HCT116 (cell line): ENCODE data around the gene MYOF. TPM values are rescaled to one million over a fixed set of nuclear protein-coding genes. Genes with fewer than 3 reads are reported as not detected.

ENCODE experiments used
- ATAC-seq: fragments of 200-7000 bp; cut with Tn5 transposase; 2 replicates; pipeline ENCODE4 v1.9.1; 2020; ENCODE audit warnings: mild to moderate bottlenecking, moderate library complexity
- BruUV-seq: library from RNA; stranded (reverse); fragments of 400-500 nt; replicated peaks from 2 replicates; lab custom pipeline; 2021; lab: Mats Ljungman, UMichigan
- CTCF ChIA-PET: fragments of 300-600 bp; sonication (Branson Sonifier 250); formaldehyde crosslinking; loops from one replicate; lab custom pipeline; 2021; ENCODE audit warnings: antibody characterized with exemption; lab: Charles Lee
- POLR2A ChIA-PET: fragments of 300-600, 350-600 bp; sonication (Branson Sonifier 250); formaldehyde crosslinking; loops from one replicate; lab custom pipeline; 2021; ENCODE audit warnings: antibody characterized with exemption; lab: Charles Lee
- RAD21 ChIA-PET, 2 experiments: fragments of 300-600 bp; sonication (Branson Sonifier 250); formaldehyde crosslinking; loops; one replicate each; lab custom pipeline; 2023; ENCODE audit warnings: low total read pairs in 2 of 2; ENCODE audit not compliant: uncharacterized antibody in 2 of 2, unreplicated experiment in 2 of 2, low non-redundant PET in 1 of 2; lab: Charles Lee
- DNase-seq: peaks from one replicate; pipeline ENCODE4 v3.0.0-alpha.2; 2010; ENCODE audit warnings: low read depth, low spot score
- H2AFZ ChIP-seq: fragments of 200-600 bp; shearing (Covaris generic), sonication (generic); 2 replicates; pipeline ENCODE4 v1.6.1; 2017; ENCODE audit warnings: low read depth, mixed run types, mixed read lengths, antibody characterized with exemption, low read length; ENCODE audit not compliant: poor library complexity, severe bottlenecking
- H3K27ac ChIP-seq: 2 replicates; pipeline ENCODE4 v1.5.1; 2012; ENCODE audit warnings: low read depth, low read length
- H3K27me3 ChIP-seq: fragments of 200-600 bp; sonication (generic); 2 replicates; pipeline ENCODE4 v1.6.1; 2016; ENCODE audit warnings: mixed run types, low read length, mixed read lengths; ENCODE audit not compliant: insufficient read depth
- H3K36me3 ChIP-seq, 2 experiments: fragments of 200-500 bp in 1 of 2; fragments of 200-600 bp in 1 of 2; sonication (Bioruptor generic) in 1 of 2; sonication (generic) in 1 of 2; 2 replicates each; pipeline versions ENCODE4 v1.5.1 to v1.6.1; 2014 to 2016; ENCODE audit warnings: low read length in 2 of 2, inconsistent platforms in 1 of 2, mixed read lengths in 1 of 2, mixed run types in 1 of 2; ENCODE audit not compliant: insufficient read depth in 2 of 2, control insufficient read depth in 1 of 2
- H3K4me1 ChIP-seq, 2 experiments: fragments of 200-600 bp in 1 of 2; sonication (generic) in 1 of 2; 2 replicates each; pipeline versions ENCODE4 v1.5.1 to v1.6.1; 2012 to 2017; ENCODE audit warnings: low read length in 2 of 2, inconsistent platforms in 1 of 2, mild to moderate bottlenecking in 1 of 2, mixed read lengths in 1 of 2, mixed run types in 1 of 2, moderate library complexity in 1 of 2; ENCODE audit not compliant: insufficient read depth in 2 of 2, control insufficient read depth in 1 of 2
- H3K4me2 ChIP-seq: fragments of 200-600 bp; sonication (generic); 2 replicates; pipeline ENCODE4 v1.6.1; 2017; ENCODE audit warnings: mixed run types, low read length, mixed read lengths
- H3K4me3 ChIP-seq, 2 experiments: fragments of 200-600 bp in 1 of 2; sonication (generic) in 1 of 2; replicated peaks in 1 of 2; 2 replicates each; pipeline ENCODE4 v1.5.1; 2011 to 2016; ENCODE audit warnings: low read length in 2 of 2, control low read depth in 1 of 2, low read depth in 1 of 2, mild to moderate bottlenecking in 1 of 2, mixed read lengths in 1 of 2, mixed run types in 1 of 2
- H3K79me2 ChIP-seq: fragments of 200-600 bp; sonication (generic); 2 replicates; pipeline ENCODE4 v1.6.1; 2017; ENCODE audit warnings: mild to moderate bottlenecking, mixed run types, low read length, moderate library complexity, mixed read lengths; ENCODE audit not compliant: insufficient read depth
- H3K9ac ChIP-seq: fragments of 200-600 bp; sonication (generic); 2 replicates; pipeline ENCODE4 v1.6.1; 2016; ENCODE audit warnings: low read length, mixed read lengths
- H3K9me2 ChIP-seq: fragments of 200-600 bp; sonication (generic), shearing (Covaris generic); 2 replicates; pipeline ENCODE4 v1.6.1; 2017; ENCODE audit warnings: mixed run types, mild to moderate bottlenecking, moderate library complexity; ENCODE audit not compliant: insufficient read depth
- H3K9me3 ChIP-seq, 2 experiments: fragments of 200-500 bp in 1 of 2; fragments of 200-600 bp in 1 of 2; sonication (Bioruptor generic) in 1 of 2; sonication (generic) in 1 of 2; 2 replicates each; pipeline ENCODE4 v1.6.1; 2014 to 2017; ENCODE audit warnings: low read length in 2 of 2, mixed read lengths in 2 of 2, inconsistent platforms in 1 of 2, low read depth in 1 of 2, mild to moderate bottlenecking in 1 of 2, mixed run types in 1 of 2, moderate library complexity in 1 of 2; ENCODE audit not compliant: control insufficient read depth in 1 of 2, insufficient read depth in 1 of 2
- H4K20me1 ChIP-seq: fragments of 200-600 bp; sonication (generic), shearing (Covaris generic); 2 replicates; pipeline ENCODE4 v1.6.1; 2017; ENCODE audit warnings: mixed run types, mild to moderate bottlenecking, moderate library complexity; ENCODE audit not compliant: insufficient read depth
- ATF3 ChIP-seq: IDR thresholded peaks from 2 replicates; pipeline ENCODE4 v1.6.1; 2012
- CBX3 ChIP-seq: IDR thresholded peaks from 2 replicates; pipeline ENCODE4 v1.6.1; 2012; ENCODE audit warnings: low read depth
- EGR1 ChIP-seq: IDR thresholded peaks from 2 replicates; pipeline ENCODE4 v1.6.1; 2012; ENCODE audit warnings: low read depth
- JUND ChIP-seq: IDR thresholded peaks from 2 replicates; pipeline ENCODE4 v1.6.1; 2012
- POLR2A ChIP-seq: IDR thresholded peaks from 2 replicates; pipeline ENCODE4 v1.7.0; 2011; ENCODE audit warnings: borderline replicate concordance; ENCODE audit not compliant: insufficient read depth, insufficient read length; ENCODE audit errors: extremely low read depth
- POLR2AphosphoS5 ChIP-seq: IDR thresholded peaks from 2 replicates; pipeline ENCODE4 v1.6.1; 2011; ENCODE audit warnings: mild to moderate bottlenecking, low read depth, low read length, moderate library complexity
- RAD21 ChIP-seq: IDR thresholded peaks from 2 replicates; pipeline ENCODE4 v1.6.1; 2012; ENCODE audit warnings: low read depth, mild to moderate bottlenecking
- REST ChIP-seq: IDR thresholded peaks from 2 replicates; pipeline ENCODE4 v1.6.1; 2012; ENCODE audit warnings: low read depth
- SIN3A ChIP-seq: IDR thresholded peaks from 2 replicates; pipeline ENCODE4 v1.6.1; 2012; ENCODE audit warnings: low read depth
- SP1 ChIP-seq: IDR thresholded peaks from 2 replicates; pipeline ENCODE4 v1.6.1; 2012; ENCODE audit warnings: low read depth
- TCF7L2 ChIP-seq: IDR thresholded peaks from 2 replicates; pipeline ENCODE4 v1.7.0; 2011; ENCODE audit warnings: borderline replicate concordance, inconsistent platforms; ENCODE audit not compliant: insufficient read depth, insufficient read length; ENCODE audit errors: extremely low read depth
- YY1 ChIP-seq: IDR thresholded peaks from 2 replicates; pipeline ENCODE4 v1.6.1; 2011; ENCODE audit warnings: low read length, low read depth, moderate library complexity, mild to moderate bottlenecking; ENCODE audit not compliant: insufficient replicate concordance; ENCODE audit errors: extremely low read depth
- ZBTB33 ChIP-seq: IDR thresholded peaks from 2 replicates; pipeline ENCODE4 v1.6.1; 2011; ENCODE audit warnings: mild to moderate bottlenecking, low read length, moderate library complexity; ENCODE audit not compliant: insufficient replicate concordance; ENCODE audit errors: extremely low read depth
- ZNF274 ChIP-seq: fragments of 200-500 bp; sonication (Bioruptor generic); IDR thresholded peaks from 2 replicates; pipeline ENCODE4 v1.6.1; 2014; ENCODE audit warnings: mild to moderate bottlenecking, low read depth, low read length, inconsistent platforms
- intact Hi-C: fragments of 100-400 bp; cut with micrococcal nuclease; formaldehyde crosslinking; loops from 2 replicates; pipeline ENCODE4 v1.10.0; 2022
- total RNA-seq: library from RNA; stranded (reverse); gene quantifications from one replicate; pipeline ENCODE4 v1.2.1, GENCODE V29; 2021; ENCODE audit not compliant: unreplicated experiment

MYOF gene
- total RNA-seq, 1 experiment from 2014 or later: 250 TPM

GRCh38 chr10:93277360-93277759, 204.8 kb downstream of the MYOF start:
- CTCF ChIA-PET: interaction anchor here (0.6 kb wide), 1 partner anchor 85 kb away, joined by 3 read pairs; no protein-coding TSS in a partner anchor
- intact Hi-C loops: no loop called here

More at GRCh38 chr10:93277360-93277759, 204.8 kb downstream of the MYOF start:
- no peak for DNase-seq
- TF ChIP-seq RAD21 (no peak), SP1 (no peak), EGR1 (no peak), ZNF274 (no peak), POLR2AphosphoS5 (no peak), ATF3 (no peak), POLR2A (no peak), REST (no peak), CBX3 (no peak), TCF7L2 (no peak), JUND (no peak), SIN3A (no peak), YY1 (no peak), ZBTB33 (no peak)
- TF ChIP-seq, all 23 proteins: peak for 0
- no peaks in the 10 kb centered on the region for H3K79me2 ChIP-seq
- H2AFZ ChIP-seq: no peak overlapping the region
- H3K9me3 ChIP-seq: no peaks in the 10 kb centered on the region
- BruUV-seq: no TSS peak
- no peak for ATAC-seq
- POLR2A ChIA-PET: no interaction called here
- H4K20me1 ChIP-seq: no peaks in the 10 kb centered on the region
- RAD21 ChIA-PET: no interaction called here
- H3K9ac ChIP-seq: no peak overlapping the region
- H3K27me3 ChIP-seq: no peaks in the 10 kb centered on the region
- H3K27ac ChIP-seq: no peak overlapping the region
- no peak overlapping the region for H3K4me2 ChIP-seq
- H3K9me2 ChIP-seq: no peaks in the 10 kb centered on the region
- H3K4me3 ChIP-seq: no peak overlapping the region
- no peaks in the 10 kb centered on the region for H3K36me3 ChIP-seq
- peaks cover 0 to 4% of the 10 kb centered on the region in 2 experiments; a peak in 1 of 4 replicates for H3K4me1 ChIP-seq
